ENCODE data around the gene SMG6. TPM values are rescaled to one million over a fixed set of nuclear protein-coding genes. Genes with fewer than 3 reads are reported as not detected.

SMG6 gene
- total RNA-seq (2021) (25.6 to 27.2 TPM (median 25.9 TPM) in 3 replicates), Bru-seq, nascent RNA (percentile 60 among the genes with signal in this experiment)
- long read RNA-seq, experiment 1, full-length matches to known transcripts = 19 of 71 reads
- long read RNA-seq, experiment 1, partial matches to known transcripts = 30 of 71 reads
- long read RNA-seq, experiment 1, other reads (novel, unspliced or antisense) = 22 of 71 reads
- long read RNA-seq, experiment 2, transcript SMG6-215 (1 exons, 2,419 nt) = major isoform, 13 of 36 reads
- long read RNA-seq, experiment 2, partial matches to known transcripts = 16 of 36 reads
- long read RNA-seq, experiment 2, other reads (novel, unspliced or antisense) = 7 of 36 reads
- long read RNA-seq, experiment 3, partial matches to known transcripts = 1 of 2 reads
- long read RNA-seq, experiment 3, other reads (novel, unspliced or antisense) = 1 of 2 reads

DNA sequence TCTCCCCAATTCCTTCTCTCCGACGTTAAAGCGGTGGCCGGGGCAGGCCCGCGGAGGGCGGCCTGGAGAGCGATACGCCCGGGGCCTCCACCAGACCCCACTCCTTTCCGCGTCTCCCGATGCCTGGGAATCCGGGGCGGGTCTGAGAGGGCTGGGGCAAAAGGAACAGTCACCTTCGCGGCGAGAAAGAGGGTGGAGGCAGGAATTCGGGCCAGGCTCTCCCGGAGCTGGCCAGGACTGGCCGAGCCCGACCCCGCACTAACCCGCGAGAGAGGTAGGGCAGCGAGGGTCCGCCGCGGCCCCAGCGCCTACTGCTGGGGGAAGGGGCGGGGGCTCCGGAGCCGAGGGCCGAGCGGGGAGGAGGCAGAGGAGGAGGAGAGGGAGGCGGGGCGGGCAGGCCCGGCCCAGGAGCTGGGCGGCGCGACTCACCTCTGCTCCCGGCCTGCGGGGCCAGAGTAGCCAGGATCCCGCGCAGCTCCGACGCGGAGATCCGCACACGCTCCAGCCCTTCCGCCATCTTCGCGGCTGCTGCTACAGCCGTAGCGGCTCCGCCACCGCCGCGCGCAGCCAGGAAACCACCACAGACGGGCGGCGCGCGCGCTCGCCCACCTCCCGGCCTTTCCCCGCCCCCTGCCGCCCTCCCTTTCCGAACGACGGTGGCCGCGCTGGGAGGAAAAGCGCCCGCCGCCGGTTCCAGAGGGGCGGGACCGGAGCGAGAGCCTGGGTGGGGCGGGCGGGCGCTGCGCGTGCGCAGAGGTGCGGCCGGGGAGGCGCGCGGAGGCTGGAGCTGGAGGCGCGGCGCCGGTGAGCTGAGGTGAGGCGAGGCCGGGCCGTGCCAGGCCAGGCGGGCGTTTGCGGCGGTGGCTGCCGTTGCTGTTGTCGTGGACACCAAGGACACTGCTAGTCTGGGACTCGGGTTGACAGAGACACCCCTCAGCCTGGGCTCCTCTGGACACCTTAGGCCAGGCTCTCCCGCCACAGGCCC, at the start of gene SMG6, which contains the start of gene SRR:
SMG6 (minus strand) TSS at position 582 of the 985 bp plus-strand sequence; CDS start at position 517, 65 bp downstream.
SRR (plus strand) TSS at position 747 of the 985 bp plus-strand sequence. CDS start 11,611 bp downstream, outside the sequence.
- ChIA-PET POLR2A (interaction anchor here (0.6 to 1.9 kb wide), 6 partner anchors 14 to 587 kb away, joined by 3 to 7 read pairs (median 5); partner anchors contain the start of gene TSR1), CTCF (interaction anchor here (0.6 to 2.5 kb wide), 16 partner anchors 9 to 1245 kb away, joined by 3 to 13 read pairs (median 3); partner anchors contain the start of genes HIC1, SGSM2 and TSR1)
- Mint-ChIP-seq H3K36me3 (peaks cover 16% of the 10 kb centered on the region), H3K27ac (peak within 1 kb of the TSS; percentile 74), H3K4me3 (peak within 1 kb of the TSS; percentile 86), H3K27me3 (ENCODE audit: low read depth) (peaks cover 4% of the 10 kb centered on the region), H3K4me1 (peaks cover 11% of the 10 kb centered on the region), H3K9me3 (peaks cover 6% of the 10 kb centered on the region; the same call in 1 of the 2 replicates)
- ATAC-seq (peak; percentile 93), DNase-seq (ENCODE audit: low spot score) (peak; percentile 92)
- TF ChIP-seq, protein P1, sequence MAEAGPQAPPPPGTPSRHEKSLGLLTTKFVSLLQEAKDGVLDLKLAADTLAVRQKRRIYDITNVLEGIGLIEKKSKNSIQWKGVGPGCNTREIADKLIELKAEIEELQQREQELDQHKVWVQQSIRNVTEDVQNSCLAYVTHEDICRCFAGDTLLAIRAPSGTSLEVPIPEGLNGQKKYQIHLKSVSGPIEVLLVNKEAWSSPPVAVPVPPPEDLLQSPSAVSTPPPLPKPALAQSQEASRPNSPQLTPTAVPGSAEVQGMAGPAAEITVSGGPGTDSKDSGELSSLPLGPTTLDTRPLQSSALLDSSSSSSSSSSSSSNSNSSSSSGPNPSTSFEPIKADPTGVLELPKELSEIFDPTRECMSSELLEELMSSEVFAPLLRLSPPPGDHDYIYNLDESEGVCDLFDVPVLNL (CRISPR knock-in tag; IDR thresholded peaks at IDR 0.05; ENCODE audit: borderline replicate concordance, low read depth) = no peak
- 0 out of 2 replicates have a peak, but pooled peaks have one; percentile 26 for TF ChIP-seq SMAD3 (CRISPR knock-in tag; IDR thresholded peaks at IDR 0.05; ENCODE audit: borderline replicate concordance)
- 0 out of 2 replicates have a peak, but pooled peaks have one; percentile 25 for TF ChIP-seq ETV6 (CRISPR knock-in tag; IDR thresholded peaks at IDR 0.05)
- TF ChIP-seq TCF7 (CRISPR knock-in tag; IDR thresholded peaks at IDR 0.05; ENCODE audit: low read depth) = 0 out of 2 replicates have a peak, but pooled peaks have one; percentile 42
- no peak for TF ChIP-seq ZNF396 (CRISPR knock-in tag; IDR thresholded peaks at IDR 0.05; ENCODE audit: borderline replicate concordance)
- TF ChIP-seq ELF4 (CRISPR knock-in tag; IDR thresholded peaks at IDR 0.05; ENCODE audit: low read depth) = 0 out of 2 replicates have a peak, but pooled peaks have one; percentile 28
- TF ChIP-seq, protein P2, sequence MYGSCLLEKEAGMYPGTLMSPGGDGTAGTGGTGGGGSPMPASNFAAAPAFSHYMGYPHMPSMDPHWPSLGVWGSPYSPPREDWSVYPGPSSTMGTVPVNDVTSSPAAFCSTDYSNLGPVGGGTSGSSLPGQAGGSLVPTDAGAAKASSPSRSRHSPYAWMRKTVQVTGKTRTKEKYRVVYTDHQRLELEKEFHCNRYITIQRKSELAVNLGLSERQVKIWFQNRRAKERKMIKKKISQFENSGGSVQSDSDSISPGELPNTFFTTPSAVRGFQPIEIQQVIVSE (CRISPR knock-in tag; IDR thresholded peaks at IDR 0.05; ENCODE audit: borderline replicate concordance) = no peak
- peak; percentile 69; the same call in 1 of the 2 replicates for TF ChIP-seq ZNF416 (CRISPR knock-in tag; IDR thresholded peaks at IDR 0.05)
- peak; percentile 69; the same call in 1 of the 2 replicates for TF ChIP-seq MYBL2 (CRISPR knock-in tag; IDR thresholded peaks at IDR 0.05)
- TF ChIP-seq, protein P3, sequence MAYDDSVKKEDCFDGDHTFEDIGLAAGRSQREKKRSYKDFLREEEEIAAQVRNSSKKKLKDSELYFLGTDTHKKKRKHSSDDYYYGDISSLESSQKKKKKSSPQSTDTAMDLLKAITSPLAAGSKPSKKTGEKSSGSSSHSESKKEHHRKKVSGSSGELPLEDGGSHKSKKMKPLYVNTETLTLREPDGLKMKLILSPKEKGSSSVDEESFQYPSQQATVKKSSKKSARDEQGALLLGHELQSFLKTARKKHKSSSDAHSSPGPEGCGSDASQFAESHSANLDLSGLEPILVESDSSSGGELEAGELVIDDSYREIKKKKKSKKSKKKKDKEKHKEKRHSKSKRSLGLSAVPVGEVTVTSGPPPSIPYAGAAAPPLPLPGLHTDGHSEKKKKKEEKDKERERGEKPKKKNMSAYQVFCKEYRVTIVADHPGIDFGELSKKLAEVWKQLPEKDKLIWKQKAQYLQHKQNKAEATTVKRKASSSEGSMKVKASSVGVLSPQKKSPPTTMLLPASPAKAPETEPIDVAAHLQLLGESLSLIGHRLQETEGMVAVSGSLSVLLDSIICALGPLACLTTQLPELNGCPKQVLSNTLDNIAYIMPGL (CRISPR knock-in tag; IDR thresholded peaks at IDR 0.05) = peak; percentile 74; the same call in 1 of the 2 replicates
- 0 out of 2 replicates have a peak, but pooled peaks have one; percentile 13 for TF ChIP-seq ZNF263 (CRISPR knock-in tag; IDR thresholded peaks at IDR 0.05; ENCODE audit: low read depth)
- no peak for TF ChIP-seq PRRX2 (CRISPR knock-in tag; IDR thresholded peaks at IDR 0.05)
- TF ChIP-seq CREM (CRISPR knock-in tag; IDR thresholded peaks at IDR 0.05) = no peak
- TF ChIP-seq, protein P4, sequence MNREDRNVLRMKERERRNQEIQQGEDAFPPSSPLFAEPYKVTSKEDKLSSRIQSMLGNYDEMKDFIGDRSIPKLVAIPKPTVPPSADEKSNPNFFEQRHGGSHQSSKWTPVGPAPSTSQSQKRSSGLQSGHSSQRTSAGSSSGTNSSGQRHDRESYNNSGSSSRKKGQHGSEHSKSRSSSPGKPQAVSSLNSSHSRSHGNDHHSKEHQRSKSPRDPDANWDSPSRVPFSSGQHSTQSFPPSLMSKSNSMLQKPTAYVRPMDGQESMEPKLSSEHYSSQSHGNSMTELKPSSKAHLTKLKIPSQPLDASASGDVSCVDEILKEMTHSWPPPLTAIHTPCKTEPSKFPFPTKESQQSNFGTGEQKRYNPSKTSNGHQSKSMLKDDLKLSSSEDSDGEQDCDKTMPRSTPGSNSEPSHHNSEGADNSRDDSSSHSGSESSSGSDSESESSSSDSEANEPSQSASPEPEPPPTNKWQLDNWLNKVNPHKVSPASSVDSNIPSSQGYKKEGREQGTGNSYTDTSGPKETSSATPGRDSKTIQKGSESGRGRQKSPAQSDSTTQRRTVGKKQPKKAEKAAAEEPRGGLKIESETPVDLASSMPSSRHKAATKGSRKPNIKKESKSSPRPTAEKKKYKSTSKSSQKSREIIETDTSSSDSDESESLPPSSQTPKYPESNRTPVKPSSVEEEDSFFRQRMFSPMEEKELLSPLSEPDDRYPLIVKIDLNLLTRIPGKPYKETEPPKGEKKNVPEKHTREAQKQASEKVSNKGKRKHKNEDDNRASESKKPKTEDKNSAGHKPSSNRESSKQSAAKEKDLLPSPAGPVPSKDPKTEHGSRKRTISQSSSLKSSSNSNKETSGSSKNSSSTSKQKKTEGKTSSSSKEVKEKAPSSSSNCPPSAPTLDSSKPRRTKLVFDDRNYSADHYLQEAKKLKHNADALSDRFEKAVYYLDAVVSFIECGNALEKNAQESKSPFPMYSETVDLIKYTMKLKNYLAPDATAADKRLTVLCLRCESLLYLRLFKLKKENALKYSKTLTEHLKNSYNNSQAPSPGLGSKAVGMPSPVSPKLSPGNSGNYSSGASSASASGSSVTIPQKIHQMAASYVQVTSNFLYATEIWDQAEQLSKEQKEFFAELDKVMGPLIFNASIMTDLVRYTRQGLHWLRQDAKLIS (CRISPR knock-in tag; IDR thresholded peaks at IDR 0.05; ENCODE audit: borderline replicate concordance) = no peak
- TF ChIP-seq, protein P5, sequence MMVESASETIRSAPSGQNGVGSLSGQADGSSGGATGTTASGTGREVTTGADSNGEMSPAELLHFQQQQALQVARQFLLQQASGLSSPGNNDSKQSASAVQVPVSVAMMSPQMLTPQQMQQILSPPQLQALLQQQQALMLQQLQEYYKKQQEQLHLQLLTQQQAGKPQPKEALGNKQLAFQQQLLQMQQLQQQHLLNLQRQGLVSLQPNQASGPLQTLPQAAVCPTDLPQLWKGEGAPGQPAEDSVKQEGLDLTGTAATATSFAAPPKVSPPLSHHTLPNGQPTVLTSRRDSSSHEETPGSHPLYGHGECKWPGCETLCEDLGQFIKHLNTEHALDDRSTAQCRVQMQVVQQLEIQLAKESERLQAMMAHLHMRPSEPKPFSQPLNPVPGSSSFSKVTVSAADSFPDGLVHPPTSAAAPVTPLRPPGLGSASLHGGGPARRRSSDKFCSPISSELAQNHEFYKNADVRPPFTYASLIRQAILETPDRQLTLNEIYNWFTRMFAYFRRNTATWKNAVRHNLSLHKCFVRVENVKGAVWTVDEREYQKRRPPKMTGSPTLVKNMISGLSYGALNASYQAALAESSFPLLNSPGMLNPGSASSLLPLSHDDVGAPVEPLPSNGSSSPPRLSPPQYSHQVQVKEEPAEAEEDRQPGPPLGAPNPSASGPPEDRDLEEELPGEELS (CRISPR knock-in tag; IDR thresholded peaks at IDR 0.05) = peak; percentile 23; the same call in 1 of the 2 replicates
- TF ChIP-seq ZNF317 (CRISPR knock-in tag; IDR thresholded peaks at IDR 0.05; ENCODE audit: borderline replicate concordance, low read depth) = 0 out of 2 replicates have a peak, but pooled peaks have one; percentile 7
- no peak for TF ChIP-seq GRHL2 (CRISPR knock-in tag; IDR thresholded peaks at IDR 0.05; ENCODE audit: insufficient replicate concordance, severe bottlenecking)
- TF ChIP-seq FOXP1 (CRISPR knock-in tag; IDR thresholded peaks at IDR 0.05; ENCODE audit: borderline replicate concordance) = peak; percentile 83
- TF ChIP-seq, protein P6, sequence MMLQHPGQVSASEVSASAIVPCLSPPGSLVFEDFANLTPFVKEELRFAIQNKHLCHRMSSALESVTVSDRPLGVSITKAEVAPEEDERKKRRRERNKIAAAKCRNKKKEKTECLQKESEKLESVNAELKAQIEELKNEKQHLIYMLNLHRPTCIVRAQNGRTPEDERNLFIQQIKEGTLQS (CRISPR knock-in tag; conservative IDR thresholded peaks at IDR 0.05) = no peak
- TF ChIP-seq, protein P7, sequence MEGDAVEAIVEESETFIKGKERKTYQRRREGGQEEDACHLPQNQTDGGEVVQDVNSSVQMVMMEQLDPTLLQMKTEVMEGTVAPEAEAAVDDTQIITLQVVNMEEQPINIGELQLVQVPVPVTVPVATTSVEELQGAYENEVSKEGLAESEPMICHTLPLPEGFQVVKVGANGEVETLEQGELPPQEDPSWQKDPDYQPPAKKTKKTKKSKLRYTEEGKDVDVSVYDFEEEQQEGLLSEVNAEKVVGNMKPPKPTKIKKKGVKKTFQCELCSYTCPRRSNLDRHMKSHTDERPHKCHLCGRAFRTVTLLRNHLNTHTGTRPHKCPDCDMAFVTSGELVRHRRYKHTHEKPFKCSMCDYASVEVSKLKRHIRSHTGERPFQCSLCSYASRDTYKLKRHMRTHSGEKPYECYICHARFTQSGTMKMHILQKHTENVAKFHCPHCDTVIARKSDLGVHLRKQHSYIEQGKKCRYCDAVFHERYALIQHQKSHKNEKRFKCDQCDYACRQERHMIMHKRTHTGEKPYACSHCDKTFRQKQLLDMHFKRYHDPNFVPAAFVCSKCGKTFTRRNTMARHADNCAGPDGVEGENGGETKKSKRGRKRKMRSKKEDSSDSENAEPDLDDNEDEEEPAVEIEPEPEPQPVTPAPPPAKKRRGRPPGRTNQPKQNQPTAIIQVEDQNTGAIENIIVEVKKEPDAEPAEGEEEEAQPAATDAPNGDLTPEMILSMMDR (IDR thresholded peaks at IDR 0.05) = no peak

All from WTC11 (cell line).